Fibroblast of the conjunctiva (primary cell): ENCODE results near the gene INSYN2A.

Source experiments
- DNase-seq: peaks from one replicate; pipeline ENCODE4 v3.0.0-alpha.2; 2010; ENCODE audit warnings: low read depth

Gene INSYN2A, protein sequence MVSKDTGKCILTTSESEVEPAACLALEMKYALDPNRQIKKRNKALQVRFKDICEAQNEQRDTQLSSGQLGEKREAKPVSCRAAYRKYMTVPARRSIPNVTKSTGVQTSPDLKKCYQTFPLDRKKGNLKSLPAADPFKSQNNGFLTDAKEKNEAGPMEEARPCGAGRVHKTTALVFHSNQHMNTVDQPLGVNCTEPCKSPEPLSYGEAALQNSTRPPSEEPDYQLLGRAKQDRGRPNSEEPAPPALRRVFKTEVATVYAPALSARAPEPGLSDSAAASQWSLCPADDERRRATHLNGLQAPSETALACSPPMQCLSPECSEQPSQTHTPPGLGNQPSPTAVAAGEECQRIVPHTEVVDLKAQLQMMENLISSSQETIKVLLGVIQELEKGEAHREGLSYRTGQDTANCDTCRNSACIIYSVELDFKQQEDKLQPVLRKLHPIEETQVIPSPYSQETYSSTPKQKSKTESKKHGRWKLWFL

DNA sequence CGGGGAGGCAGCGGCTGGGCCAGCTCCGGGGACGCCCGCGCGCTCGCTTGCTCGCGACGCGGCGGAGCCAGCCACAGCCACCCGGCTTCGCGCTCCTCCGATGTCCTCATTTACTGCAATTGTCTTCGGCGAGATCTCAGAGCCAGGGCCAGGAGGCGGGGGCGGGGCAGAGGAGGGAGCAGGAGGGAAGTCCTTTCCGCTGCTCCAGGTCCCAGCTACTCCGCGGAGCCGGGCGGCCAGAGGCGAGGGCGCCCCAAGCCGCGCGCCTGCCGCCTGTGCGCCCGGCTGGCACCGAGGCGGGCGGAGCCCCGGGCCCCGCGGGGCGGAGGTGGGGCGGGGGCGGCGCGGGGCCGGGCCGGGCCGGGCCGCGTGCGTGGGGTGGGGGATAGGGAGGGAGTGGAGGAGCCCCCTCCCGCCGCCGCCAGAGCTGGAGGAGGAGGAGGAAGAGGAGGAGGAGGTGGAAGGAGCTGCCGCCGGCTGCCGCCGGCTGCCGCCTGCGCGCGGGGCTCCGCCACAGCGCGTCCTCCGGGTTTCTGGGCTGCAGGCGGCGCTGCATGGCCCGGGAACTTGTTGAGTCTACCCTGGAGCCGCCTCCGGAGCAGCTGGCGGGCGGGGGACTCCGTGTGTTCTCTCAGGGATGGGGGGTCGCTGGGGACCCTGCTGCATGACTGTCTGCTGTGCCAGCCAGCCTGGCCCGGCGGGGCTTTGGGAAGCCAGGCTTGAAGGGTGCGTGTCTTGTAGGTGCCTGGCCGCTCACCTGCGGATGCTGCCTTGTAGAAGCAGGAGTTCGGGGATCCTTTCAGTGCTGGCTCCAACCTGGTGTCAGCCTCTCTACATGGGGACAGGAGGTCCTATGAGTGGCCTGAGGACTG, at the start of gene INSYN2A:
Gene INSYN2A (minus strand): TSS at position 310 of the 872 bp plus-strand sequence. CDS start 20,196 bp downstream, outside the sequence.
- peak; percentile 5 for DNase-seq

DNA sequence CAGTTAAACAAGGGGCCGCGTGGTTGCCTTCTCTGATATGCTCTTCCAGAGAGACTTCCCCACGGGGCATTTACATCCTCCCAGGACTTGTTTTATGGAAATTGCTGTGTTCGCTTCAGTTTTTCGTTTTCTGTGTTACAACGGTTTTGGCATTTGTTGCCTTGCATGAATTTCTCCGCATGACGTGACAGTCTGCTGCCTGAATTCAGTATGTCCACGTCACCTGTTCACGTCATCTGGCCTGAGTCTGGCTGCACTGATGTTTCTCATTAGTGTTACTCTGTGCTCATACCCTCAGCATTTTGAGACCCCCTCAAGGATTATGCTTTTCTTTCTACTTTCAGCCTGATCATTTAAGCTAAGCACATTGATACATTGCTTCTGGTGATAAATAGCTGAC, 49.1 kb upstream of the INSYN2A start:
- no peak for DNase-seq

DNA sequence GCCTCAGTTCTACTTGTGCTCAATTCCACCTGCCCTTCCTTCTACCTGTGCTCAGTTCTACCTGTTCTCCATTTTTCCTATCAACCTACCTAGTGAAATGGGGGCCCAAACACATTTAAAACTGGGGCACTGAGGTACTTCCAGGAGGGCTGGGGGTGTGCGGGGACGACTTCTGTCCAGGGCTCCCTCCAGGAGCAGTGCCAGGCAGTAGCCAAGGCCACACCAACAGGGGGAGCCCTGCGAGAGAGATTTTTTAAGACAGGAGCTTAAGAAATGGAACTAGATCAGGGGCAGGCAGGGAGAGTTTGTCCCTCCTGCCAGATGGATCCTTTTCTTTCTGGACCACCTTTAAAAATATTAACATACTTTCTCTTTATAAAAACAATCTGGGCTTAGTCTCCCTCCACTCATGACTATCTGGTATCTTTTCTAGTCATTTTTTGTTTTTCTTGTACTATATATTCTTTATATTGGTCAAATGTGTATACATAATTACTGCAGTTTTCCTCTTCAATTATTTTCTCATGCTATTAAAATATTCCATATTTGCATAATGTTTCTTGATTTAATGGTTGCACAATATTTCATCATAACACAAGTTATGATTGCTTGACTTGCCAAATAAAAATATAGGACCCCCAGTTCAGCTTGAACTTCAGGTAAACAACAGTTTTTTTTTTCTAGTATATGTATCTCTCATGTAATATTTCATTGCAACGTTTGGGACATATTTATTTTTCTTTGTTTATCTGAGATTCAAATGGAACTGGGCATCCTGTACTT, 47.3 kb upstream of the INSYN2A start:
- DNase-seq, result peak; percentile 2

DNA sequence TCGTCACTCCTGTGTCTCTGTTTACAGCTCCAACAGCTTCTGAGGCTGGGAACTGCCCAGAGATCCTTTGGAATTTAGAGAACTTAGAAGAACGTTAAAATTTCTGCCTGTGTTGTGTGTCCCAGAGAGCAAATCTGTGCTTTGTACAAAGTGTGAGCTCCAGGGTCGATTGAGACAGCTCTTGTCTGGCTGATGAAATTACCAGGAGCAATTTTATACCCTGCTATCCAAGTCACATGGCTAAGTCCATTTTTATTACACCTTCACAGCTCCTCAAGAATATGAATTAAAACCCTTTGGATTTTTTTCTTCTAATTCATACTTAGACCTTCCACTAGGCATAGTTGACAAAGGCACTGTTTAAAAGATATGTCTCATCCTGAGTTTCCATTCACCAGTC, 46.5 kb upstream of the INSYN2A start:
- no peak for DNase-seq

DNA sequence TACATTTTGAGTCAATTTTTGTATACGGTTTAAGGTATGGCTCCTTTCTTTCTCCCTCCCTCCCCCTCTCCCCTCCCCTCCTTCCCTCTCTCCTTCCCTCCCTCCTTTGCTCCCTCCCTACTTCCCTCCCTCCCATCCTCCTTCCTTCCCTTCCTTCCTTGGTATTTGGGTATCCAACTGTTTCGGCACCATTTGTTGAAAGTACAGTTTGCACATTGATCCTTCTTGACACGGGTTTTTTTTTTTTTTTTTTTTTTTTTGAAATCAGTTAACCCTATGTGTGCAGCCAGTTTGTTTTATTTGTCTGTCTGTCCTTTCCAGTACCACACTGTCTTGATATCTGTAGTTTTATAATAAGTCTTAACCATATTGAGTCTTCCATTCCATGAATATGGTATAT, 39.9 kb upstream of the INSYN2A start:
- DNase-seq, result no peak

DNA sequence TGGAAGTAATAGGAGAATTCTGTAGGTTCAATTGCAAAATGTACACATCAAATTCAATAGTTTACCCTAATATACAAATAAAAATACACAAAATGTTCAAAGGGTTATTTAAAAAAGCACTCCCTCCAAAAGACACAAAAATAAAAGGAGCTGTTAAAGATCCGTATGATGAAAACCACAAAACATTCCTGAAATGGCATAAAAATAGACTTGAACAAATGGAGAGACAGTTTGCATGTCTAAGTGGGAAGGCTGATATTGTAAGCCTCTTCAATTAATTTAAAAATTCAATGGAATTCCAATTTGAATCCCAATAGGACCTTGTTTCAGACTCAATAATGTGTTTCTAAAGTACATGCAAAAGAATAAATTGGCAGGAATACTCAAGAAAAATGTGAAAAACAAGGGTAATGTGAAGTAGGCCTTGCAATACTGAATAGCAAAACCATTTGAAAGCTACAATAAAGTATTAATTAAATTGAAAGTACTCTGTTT, 38.0 kb upstream of the INSYN2A start:
- DNase-seq, result no peak

DNA sequence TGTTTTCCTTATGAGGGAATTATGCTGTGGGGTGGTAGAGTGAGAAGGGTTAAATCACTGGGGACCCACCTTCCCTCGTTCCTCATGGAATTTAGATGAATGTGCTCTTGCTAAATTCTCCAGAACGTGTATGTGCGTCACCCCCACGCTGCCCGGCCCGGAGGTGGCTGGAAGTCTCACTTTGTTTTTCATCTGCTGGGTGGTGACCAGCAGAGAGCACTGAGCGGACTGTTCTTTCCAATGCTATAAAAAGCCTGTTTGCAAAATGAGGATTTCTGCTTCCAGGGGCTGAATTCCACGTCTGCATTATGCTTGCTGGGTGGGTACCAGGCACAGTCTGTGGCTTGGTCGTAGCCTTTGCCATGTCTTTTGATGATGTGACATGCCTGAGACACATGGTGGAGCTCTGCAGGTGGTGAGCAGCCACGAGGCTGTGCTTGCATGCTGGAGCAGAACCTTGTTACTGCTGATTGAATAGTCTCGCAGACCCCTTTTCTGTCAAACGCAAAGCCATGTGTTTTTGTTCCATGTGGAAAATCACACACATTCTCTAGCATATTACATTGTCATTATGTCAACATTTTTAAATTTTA, 31.9 kb upstream of the INSYN2A start:
- DNase-seq, result no peak

DNA sequence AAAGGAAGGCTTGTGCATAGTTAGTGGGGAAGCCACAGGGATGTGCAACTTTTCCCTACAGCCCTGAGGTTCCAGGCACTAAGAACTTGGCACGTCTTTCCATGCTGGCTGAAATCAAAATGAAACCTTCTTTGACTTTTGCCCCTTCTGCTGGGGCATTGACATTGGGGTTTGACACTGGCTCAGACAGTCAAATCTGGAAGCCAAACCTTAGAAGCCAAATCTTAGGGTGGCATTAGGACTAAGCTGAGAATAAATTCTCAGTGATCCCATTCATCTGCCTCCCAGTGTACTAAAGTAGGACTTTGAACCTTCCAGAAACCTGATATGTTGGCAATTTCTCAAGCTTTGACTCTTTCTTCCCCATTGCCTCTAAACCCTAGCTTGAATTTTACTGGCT, 31.3 kb upstream of the INSYN2A start:
- DNase-seq, result no peak

DNA sequence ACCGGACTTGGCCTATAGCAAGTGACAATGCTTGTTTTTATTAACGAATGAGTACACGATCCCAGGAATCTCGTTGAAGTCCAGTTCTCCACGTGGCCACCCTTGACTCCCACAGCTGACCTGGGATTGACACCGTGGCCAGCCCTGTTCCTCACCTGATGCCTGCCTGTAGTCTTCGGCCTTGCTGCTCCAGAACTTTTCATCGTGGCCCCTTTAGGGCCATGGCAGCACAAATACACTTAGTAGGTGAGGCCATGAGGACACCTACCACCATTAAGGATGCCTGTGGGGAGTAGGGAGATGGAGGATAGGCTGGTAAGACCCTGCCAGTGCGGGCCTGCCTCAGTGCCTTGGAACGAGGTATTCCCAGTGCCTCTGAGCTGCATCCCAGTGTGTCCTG, 30.6 kb upstream of the INSYN2A start:
- DNase-seq, result no peak

DNA sequence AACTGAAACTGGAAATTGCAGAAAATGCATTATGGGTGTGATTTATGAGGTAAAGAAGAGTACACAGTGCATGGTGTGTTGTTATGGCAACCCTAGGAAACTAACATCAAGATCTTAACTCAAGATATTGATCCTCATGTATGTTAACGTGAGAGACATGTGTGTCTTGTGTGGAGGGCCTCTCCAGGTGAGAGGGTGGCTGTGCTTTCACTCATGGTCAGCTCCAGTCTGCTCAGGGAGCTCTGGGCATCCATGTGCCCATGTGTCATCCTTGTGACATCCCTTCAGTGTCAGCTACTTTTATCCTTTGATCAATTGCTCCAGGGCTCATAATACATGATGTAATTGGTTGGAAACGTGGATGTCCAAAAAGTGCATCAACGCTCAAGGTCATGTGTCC, 24.9 kb upstream of the INSYN2A start:
- DNase-seq, result no peak

DNA sequence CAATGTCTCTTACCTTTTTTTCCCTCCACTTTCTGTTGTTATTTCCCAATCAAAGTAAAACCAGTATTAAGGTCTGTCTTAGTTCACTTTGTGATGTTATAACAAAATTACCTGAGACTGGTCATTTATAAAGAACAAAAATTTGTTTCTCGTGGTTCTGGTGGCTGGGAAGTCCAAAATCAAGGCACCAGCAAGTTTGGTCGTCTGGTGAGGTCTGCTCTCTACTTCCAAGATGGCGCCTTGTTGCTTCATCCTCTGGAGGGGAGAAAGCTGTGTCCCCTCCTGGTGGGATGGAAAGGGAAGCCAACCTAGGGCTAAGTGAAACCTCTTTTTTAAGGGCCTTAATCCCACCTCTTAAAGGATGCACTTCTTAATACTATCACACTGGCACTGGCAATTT, 22.3 kb upstream of the INSYN2A start:
- no peak for DNase-seq

DNA sequence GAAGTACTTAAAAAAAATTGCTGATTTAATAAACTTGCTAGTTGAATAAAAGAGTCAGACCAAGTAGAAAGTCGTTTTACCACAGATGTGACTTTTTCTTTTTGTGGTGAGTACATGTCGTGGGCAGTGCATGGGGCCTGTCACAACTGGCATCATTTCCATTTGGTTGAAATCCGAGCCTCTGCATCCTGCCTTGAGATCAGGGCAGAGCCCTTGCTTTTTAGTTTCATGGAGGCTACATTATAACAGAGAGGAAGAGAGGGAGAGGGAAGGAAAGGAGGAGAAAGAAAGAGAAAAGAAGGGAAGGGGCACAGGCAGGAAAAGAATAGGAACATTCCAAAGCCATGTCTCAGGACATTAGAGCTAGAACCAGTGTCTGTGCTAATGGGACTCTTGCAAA, 20.4 kb upstream of the INSYN2A start:
- DNase-seq, result no peak

DNA sequence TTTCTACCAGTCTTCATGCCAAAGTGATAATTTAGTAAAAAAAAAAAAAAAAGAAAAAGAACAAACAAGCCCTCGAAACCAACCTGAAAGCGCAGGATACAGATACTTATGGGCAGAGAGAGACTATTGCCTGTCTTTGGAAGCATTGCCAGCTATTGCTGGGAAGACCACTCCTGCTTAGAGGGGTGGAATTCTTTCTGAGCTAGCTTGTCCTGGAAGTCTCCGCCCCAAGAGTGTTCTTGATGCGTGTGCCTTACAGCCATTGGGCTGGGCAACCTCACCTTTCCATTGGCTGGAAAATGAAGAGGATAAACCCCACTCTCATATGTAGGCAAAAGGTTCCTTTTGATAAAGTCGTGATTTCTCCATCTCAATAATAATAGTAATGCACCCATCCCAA, 19.9 kb upstream of the INSYN2A start:
- DNase-seq, result no peak

DNA sequence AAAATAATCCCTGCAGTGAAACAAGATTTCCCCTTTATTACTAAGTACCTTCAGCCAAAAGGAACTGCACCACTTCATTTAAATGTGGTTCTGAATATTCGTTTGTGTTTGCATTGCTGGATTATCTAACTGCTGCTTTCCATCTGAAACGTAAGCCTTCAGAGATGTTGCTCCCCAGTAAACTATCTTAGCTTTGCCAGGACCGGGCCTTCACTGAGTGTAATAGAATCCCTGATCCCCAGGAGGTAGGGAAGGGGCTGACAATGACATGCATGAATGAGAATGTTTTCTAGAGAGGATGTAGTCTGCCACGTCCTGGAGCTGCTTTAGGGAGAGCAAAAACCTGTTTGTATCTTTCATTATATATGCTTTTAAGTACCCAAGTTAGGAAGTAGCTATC, 19.5 kb upstream of the INSYN2A start:
- no peak for DNase-seq

DNA sequence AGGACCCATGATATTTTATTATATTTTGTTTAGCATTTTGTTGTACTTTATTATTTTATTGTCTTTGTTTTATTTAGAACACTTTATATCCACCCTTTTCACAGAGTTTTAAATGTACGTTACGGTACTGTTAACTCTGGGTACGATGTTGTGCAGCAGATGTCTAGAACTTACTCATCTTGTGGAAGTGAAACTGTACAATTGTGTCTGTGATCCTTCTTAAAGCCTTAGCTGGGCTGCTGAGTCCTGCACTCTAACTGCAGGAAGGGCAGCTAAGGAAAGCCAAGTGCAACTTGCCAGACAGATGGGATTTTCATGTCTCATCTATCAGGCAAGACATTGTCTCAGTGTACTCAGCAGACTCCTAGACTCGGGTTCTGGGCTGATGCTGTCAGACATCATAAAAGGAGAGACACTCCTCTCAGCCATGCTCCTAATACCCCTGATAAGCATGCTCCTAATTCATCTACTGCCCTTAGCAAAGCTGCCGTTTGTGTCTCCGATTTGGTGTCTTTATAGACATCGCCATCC, 14.6 kb upstream of the INSYN2A start:
- no peak for DNase-seq

DNA sequence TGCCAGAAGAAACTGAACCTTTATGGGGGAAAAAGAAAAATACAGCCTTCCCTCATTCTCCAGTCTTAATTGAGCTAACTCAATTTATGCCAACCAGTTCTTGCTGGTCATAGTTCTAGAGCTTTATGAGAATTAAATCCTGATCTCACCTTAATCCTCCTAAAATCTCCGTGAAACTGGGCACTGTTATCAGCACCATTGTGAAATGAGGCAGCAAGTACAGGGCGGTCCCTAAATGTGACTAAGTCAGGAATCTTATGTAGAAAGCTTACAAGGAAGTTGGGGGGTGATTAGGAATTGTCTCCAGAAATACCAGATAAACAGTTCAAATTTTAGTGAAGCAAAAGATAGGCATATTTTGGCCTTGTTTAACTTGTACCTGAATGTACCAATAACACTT, 10.7 kb upstream of the INSYN2A start:
- no peak for DNase-seq

DNA sequence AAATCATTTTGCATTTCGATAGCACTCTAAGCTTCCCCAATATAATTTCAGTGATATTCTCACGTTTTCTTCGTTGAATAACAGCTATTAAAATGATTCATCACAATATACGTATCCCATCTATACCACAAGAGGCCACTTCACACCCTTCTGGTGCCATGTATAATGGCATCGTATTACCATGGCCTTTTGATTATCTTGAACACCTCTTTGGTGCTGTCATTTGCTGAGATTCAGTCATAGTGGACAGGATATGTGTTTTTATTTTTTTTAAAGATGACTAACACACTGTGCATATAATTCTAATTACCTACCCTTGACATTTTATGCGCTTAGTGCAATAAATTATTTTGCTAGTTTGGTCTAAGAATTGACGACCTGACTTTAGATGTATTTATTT, 6.7 kb upstream of the INSYN2A start:
- no peak for DNase-seq

DNA sequence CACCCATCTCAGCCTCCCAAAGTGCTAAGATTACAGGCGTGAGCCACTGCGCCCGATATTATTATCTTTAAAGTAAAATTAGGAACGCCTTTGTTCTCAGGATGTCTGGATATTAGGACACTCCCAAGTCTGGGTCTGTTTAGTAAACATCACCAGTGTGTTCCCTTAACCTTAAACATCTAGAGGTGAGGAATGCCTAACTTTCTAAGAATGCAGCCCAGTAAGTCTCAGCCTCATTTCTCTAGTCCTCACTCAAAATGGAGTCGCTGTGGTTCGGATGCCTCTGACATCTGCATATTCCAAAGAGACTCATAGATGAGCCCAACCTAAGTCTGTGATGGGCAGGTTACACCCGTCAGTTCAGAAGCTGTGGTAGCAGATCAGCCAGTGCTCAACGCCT, 4.3 kb upstream of the INSYN2A start:
- no peak for DNase-seq

DNA sequence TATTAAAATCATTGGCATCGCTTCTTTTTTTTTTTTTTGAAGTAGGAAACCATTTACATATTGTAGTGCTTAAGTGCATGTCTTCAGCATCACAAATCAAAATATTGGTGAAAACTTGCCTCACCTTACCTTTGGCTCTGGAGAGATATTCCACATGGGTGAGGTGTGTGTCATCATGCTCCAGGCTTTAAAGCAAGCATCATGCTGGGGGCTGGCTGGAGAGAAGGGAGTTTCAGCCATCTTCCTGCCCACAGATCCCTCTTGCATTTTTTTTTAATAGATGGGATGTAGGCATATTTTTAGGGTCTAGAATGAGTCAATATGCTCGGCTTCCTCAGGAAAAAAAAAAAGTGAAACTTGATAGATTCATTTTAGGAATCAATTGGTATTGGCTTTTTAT, 2.3 kb upstream of the INSYN2A start:
- no peak for DNase-seq

DNA sequence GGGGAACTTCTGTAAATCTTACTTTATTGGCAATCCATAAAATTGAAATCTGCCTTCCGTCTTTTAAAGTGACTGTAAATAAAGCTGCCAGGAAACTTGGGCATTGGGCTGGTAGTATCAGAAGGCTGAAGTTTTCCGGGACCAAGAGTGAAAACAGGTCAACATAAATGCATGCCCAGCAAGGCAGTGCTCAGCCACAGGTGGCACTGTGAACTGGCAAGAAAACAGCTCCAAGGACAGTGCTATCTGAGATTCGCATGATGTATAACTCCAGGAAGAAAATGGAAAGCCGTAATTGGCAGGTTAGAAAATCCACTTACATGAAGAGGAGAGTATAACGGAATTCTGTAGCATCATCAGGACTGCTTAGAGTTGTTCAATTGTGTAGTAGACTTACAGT, 1.9 kb upstream of the INSYN2A start:
- no peak for DNase-seq

DNA sequence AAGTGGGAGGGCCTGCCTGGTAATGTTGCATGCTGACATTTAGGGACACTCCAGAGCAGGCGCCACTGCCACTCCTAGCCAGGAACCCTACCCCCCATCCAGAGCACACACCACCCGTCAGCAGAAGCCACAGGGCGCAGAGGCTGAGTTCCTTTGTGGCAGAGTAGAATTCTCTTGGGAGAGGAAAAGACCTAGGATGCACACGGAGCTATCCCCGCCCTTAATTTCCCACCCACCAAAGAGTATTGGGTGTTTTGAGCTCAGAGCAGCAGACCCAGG, 702 bp upstream of the INSYN2A start:
- DNase-seq, result no peak
